NCI-H1436 (cell line): ENCODE results near the gene SUPT3H.
"Not testable (repeated sequence)": the region's sequence is repeated elsewhere in the genome, so short reads cannot be mapped to it uniquely, and the experiment has no call there.

Experiments used
- DNase-seq: peaks from one replicate; lab custom pipeline; 2025; lab: John Stamatoyannopoulos, UW

SUPT3H gene

DNA sequence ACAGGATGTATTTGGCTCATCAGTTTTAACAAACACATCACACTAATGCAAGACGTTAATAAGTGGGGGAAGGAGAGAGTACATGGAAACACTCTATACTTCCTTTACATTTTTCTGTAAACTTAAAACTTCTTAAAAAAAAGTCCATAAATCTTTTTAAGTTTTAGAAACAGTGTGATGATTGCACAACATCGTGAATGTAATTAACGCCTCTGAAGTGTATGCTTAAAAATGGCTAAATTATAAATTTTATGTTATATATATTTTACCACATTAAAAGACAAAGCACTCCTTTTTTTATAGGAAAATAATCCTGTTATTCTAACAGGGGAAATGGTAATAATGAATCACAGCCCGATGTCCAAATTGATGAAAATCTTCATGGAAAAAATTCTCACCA, 193.7 kb downstream of the SUPT3H start:
- DNase-seq = no peak

DNA sequence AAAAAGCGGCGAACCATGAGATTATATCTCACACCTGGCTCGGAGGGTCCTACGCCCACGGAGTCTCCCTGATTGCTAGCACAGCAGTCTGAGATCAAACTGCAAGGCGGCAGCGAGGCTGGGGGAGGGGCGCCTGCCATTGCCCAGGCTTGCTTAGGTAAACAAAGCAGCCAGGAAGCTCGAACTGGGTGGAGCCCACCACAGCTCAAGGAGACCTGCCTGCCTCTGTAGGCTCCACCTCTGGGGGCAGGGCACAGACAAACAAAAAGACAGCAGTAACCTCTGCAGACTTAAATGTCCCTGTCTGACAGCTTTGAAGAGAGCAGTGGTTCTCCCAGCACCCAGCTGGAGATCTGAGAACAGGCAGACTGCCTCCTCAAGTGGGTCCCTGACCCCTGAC, 201.4 kb downstream of the SUPT3H start:
- DNase-seq = not testable (repeated sequence)

DNA sequence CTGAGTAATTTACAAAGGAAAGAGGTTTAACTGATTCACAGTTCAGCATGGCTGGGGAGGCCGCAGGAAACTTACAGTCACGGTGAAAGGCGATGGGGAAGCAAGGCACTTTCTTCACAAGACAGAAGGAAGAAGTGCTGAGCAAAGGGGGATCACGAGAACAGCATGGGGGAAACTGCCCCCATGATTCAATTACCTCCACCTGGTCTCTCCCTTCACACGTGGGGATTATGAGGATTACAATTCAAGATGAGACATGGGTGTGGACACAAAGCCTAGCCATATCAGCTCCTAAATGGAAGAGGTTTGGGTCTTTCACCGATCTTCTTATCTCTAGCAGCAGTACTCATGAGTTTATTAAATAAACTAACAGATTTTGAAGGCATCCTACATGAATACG, 202.5 kb downstream of the SUPT3H start:
- DNase-seq = no peak

GRCh38 chr6:45174045-45174444, 203.7 kb downstream of the SUPT3H start:
- no peak for DNase-seq

GRCh38 chr6:45171380-45171779, 206.4 kb downstream of the SUPT3H start:
- no peak for DNase-seq

GRCh38 chr6:45170309-45170708, 207.4 kb downstream of the SUPT3H start:
- DNase-seq = no peak

DNA sequence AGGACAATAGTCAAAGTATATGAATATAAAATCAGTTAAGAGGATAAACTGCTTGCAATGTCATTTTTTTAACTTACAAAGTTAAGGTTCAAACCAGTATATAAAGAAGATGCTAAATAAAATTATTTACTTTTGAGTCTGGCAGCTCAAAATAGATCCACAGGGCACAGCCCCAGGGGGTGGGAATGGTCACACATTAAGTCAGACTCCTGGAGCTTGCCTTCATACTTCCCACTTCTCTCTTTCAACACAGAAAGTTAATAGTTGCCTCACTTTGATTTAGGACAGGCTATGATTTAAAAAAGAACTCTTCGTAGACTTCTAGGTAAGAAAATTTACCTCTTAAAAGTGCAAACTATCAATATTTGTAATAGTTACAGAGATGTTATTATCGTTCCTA, 207.9 kb downstream of the SUPT3H start:
- DNase-seq = no peak

GRCh38 chr6:45163952-45164766, 213.6 kb downstream of the SUPT3H start:
- no peak for DNase-seq

- DNase-seq = no peak
These were observed 217.4 kb downstream of the SUPT3H start for GRCh38 chr6:45160305-45160704.

DNA sequence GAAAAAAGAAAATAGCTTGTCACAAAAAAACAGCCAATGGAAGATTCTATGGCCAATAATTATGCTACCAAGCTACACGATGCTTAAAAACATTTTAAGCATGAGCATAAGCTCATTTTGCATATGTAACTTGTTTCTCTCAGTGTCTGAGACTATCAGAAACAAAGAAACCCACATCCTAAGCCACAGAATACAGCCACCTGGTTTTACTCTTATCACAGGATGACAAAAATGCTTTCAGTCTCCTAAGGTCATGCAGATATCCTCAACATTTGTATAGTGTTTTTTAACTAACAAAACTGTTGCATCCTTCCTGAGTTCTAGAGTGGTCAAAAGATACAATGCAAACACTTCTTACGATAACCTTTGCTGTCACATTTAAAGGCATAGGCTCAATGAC, 221.7 kb downstream of the SUPT3H start:
- no peak for DNase-seq

- DNase-seq = no peak
These were observed 222.3 kb downstream of the SUPT3H start for GRCh38 chr6:45155341-45155894.

DNA sequence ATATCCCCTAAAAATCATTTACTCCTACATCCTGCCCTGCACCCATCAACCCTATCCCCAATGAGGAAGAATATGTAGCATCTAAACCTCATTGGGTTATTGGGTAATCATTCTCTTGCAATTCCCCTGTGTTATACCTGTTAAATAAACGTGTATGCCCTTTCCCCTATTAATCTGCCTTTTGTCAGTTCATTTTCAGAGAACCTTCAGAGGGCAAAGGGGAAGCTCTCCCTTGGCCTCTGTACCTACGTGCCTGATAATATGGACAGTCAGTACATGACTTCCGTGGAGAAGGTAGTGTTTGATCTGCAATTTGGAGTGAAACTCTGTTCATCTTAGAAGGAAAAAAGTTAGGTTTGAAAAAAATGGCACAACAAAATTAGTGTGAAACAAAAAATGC, 223.1 kb downstream of the SUPT3H start:
- DNase-seq = no peak

DNA sequence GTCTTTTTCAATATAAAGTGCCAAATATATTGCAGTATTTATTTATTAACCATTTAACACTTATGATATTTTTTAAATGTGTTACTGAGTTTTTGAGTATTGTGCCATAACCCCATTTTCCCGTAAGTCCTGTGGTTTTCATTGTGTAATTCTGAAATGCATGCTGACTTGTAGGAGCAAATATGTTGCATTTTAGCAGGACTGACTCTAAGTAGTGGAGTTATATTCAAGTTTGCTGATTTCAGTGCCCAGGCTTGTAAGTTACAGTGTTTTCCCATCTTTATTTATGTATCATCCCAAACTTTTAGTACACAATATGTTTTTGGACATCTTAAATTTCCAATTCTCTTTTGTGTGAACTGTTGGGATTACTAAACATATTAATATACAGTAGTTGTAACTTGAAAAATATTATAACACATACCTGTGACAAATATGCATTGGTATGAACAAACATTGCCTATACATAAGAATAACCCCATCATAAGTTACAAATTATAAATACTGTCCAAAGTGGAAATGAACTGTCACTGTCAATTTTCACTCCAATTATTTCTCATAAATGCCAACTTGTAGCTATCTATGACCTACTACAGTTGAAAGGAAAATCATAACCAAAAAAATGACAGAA, 228.9 kb downstream of the SUPT3H start:
- no peak for DNase-seq

GRCh38 chr6:45148278-45148677, 229.5 kb downstream of the SUPT3H start:
- DNase-seq = no peak

GRCh38 chr6:45145658-45146057, 232.1 kb downstream of the SUPT3H start:
- not testable (repeated sequence) for DNase-seq

DNA sequence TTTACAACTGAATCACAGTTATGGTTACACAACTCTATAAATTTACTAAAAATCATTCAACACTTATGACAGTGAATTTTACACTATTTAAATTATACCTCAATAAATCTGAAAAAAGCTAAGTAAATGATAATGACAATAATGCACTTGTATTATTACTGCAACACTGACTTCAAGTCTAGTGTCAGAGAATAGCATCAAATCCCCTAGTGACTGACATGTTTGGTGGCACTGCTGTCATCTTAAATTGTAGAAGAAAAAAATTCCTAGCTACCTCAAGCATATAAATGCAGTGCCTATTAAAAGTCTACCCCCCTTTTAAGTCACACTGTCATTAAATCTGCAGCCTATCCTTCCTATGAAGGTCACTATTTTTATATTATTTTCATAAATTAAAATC, 239.0 kb downstream of the SUPT3H start:
- DNase-seq = no peak

DNA sequence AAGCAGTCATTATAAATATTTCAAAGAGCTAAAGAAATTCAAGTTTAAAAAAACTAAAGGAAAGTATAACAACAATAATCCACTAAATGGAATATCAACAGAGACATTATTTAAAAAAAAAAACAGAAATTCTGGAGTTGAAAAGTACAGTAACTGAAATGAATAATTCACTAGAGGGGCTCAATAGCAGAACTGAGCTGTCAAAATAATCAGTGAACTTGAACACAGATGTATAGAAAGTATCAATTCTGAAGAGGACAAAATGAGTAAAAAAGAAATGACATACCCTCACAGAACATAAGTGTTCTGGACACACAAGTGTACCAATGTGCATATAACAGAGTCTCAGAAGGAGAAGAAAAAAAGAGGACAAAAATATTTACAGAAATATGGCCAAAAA, 241.2 kb downstream of the SUPT3H start:
- no peak for DNase-seq

DNA sequence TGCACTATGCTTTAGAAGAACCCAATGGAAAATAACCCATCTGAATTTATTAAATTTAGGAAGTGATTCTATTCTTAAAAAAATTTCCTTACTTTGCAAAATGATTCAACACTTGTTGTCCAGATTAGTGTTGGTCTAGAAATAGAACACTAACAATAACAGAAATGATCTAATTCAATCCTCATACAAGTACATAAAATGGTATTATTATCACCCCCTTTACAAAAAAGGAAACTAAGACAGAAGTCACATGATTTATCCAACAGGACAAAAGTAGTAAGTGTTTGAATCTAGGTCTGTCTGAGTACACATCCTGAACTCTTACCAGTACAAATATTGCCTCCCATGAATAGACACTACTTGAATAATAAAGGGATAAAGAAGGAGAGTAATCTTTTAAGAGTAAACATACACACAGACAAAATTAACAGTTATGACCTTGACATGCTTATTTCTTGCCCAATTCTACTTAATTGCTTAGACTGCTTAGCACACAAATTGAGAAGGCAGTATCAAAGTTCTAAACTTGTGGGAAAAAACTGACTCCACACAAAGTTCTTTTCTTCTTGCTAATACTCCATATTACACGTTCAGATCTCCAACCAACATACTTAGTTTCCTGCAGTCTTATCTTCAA, 245.0 kb downstream of the SUPT3H start:
- DNase-seq = no peak

GRCh38 chr6:45132059-45132458, 245.7 kb downstream of the SUPT3H start:
- no peak for DNase-seq

DNA sequence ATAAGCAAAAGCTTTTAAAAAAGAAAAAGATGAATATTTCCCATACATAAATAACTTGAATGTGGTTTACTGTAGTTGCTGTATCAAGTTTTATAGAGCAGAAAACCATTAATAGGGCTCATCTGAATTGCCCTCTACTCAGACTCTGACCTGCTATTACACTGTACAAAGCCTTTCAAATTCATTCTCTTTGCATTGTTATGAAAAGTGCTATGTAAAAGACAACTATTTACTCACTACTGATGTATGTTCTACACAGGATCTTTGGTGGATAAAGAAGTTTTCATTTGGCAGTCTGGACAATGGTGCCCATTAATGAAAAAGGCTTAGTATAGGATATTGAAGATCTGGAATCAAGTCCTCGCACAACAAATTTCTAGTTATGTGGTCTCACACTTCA, 248.7 kb downstream of the SUPT3H start:
- DNase-seq = no peak

DNA sequence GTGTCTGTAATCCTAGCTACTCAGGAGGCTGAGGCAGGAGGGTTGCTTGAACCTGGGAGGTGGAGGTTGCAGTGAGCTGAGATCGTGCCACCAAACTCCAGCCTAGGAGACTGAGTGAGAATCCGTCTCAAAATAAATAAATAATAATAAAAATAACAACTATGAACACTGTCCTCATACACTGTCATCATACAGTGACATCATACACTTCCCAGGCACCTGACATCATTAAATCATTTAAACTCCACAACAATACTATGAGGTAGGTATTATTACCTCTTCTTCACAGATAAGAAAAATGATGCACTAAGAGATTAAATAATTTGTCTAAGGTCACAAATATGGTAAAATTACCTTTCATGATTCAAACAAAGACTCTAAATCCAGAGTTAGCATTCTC, 250.5 kb downstream of the SUPT3H start:
- DNase-seq = no peak

- DNase-seq = no peak
These were observed 251.7 kb downstream of the SUPT3H start for GRCh38 chr6:45126033-45126432.

- DNase-seq = no peak
These were observed 254.7 kb downstream of the SUPT3H start for GRCh38 chr6:45123023-45123422.
